Uterus (tissue), 2 donors: ENCODE data around the gene LYSMD2.

ENCODE experiments used
- CTCF ChIP-seq, 4 experiments: fragments of 200-600 bp in 2 of 4; fragments of 450-650 bp in 2 of 4; sonication (generic) in 2 of 4; IDR thresholded peaks; one replicate each; pipeline ENCODE4 v1.5.1; 2016 to 2019; ENCODE audit warnings: antibody characterized with exemption in 4 of 4, mild to moderate bottlenecking in 2 of 4, moderate library complexity in 1 of 4
- POLR2A ChIP-seq, 2 donors: fragments of 450-650 bp; IDR thresholded peaks; one replicate each; pipeline ENCODE4 v1.6.1; 2016; ENCODE audit warnings: antibody characterized with exemption in 2 of 2, mild to moderate bottlenecking in 1 of 2, moderate library complexity in 1 of 2

GRCh38 chr15:51724673-51725072, 12.8 kb downstream of the LYSMD2 start:
- TF ChIP-seq CTCF (IDR thresholded peaks at IDR 0.05) (no peak), POLR2A (IDR thresholded peaks at IDR 0.05) (no peak)
